Activated CD8-positive, alpha-beta T cell treated with anti-CD3 and anti-CD28 coated beads for 36 hours (primary cell): ENCODE data around the gene DNHD1. TPM values are rescaled to one million over a fixed set of nuclear protein-coding genes. Genes with fewer than 3 reads are reported as not detected.

ENCODE experiments used
- ATAC-seq: fragments of 200-7000 bp; cut with Tn5 transposase; one replicate; pipeline ENCODE4 v1.10.0; 2021; ENCODE audit warnings: mild to moderate bottlenecking, moderate library complexity
- CTCF ChIA-PET: fragments of 350-600 bp; sonication (Branson Sonifier 250); formaldehyde crosslinking; loops from one replicate; lab custom pipeline; 2021; ENCODE audit warnings: antibody characterized with exemption; lab: Charles Lee
- POLR2A ChIA-PET: fragments of 350-600 bp; sonication (Branson Sonifier 250); formaldehyde crosslinking; loops from one replicate; lab custom pipeline; 2021; ENCODE audit warnings: antibody characterized with exemption; lab: Charles Lee
- DNase-seq: peaks from one replicate; pipeline ENCODE4 v3.0.0-alpha.2; 2020
- H3K27ac Mint-ChIP-seq: one replicate; pipeline ENCODE4 v1.8.0; 2021; ENCODE audit warnings: mild to moderate bottlenecking, mixed read lengths
- H3K27me3 Mint-ChIP-seq: one replicate; pipeline ENCODE4 v1.8.0; 2021; ENCODE audit warnings: mixed read lengths
- H3K36me3 Mint-ChIP-seq: one replicate; pipeline ENCODE4 v1.8.0; 2021; ENCODE audit warnings: low read depth, mixed read lengths
- H3K4me1 Mint-ChIP-seq: one replicate; pipeline ENCODE4 v1.8.0; 2021; ENCODE audit warnings: low read depth, mixed read lengths
- H3K4me3 Mint-ChIP-seq: one replicate; pipeline ENCODE4 v1.8.0; 2021; ENCODE audit warnings: mild to moderate bottlenecking, moderate library complexity, mixed read lengths
- H3K9me3 Mint-ChIP-seq: one replicate; pipeline ENCODE4 v1.8.0; 2021; ENCODE audit warnings: mixed read lengths
- CTCF ChIP-seq: fragments of 200-600 bp; IDR thresholded peaks from one replicate; pipeline ENCODE4 v1.8.0; 2022; ENCODE audit warnings: antibody characterized with exemption, mild to moderate bottlenecking
- intact Hi-C: fragments of 100-400 bp; cut with micrococcal nuclease; formaldehyde crosslinking; loops from one replicate; pipeline ENCODE4 v1.10.0; 2022
- total RNA-seq, 2 experiments: library from RNA; stranded (reverse); gene quantifications; one replicate each; pipeline ENCODE4 v1.2.3, GENCODE V29; 2021

The DNHD1 gene
- total RNA-seq, 2 experiments from 2014 or later, result 27.5 to 28.2 TPM

GRCh38 chr11:6570691-6571427 is 73.8 kb downstream of the DNHD1 start:
- DNase-seq (no peak), ATAC-seq (no peak)
- no peaks in the 10 kb centered on the region for H3K9me3 Mint-ChIP-seq
- H3K27ac Mint-ChIP-seq, result no peak overlapping the region
- H3K27me3 Mint-ChIP-seq, result no peaks in the 10 kb centered on the region
- ChIA-PET POLR2A (interaction anchor here (1.0 kb wide), 1 partner anchor 10 kb away, joined by 3 read pairs; no protein-coding TSS in a partner anchor), CTCF (interaction anchor here (0.8 kb wide), 1 partner anchor 40 kb away, joined by 3 read pairs; no protein-coding TSS in a partner anchor)
- no peaks in the 10 kb centered on the region for H3K4me1 Mint-ChIP-seq
- intact Hi-C loops, result no loop called here
- peaks cover 18% of the 10 kb centered on the region for H3K36me3 Mint-ChIP-seq
- no peak for TF ChIP-seq CTCF
- H3K4me3 Mint-ChIP-seq, result no peak overlapping the region

GRCh38 chr11:6571434-6572008 is 74.4 kb downstream of the DNHD1 start:
- TF ChIP-seq CTCF, result no peak

GRCh38 chr11:6572215-6572614 is 75.1 kb downstream of the DNHD1 start:
- no peak overlapping the region for H3K27ac Mint-ChIP-seq
- no peaks in the 10 kb centered on the region for H3K9me3 Mint-ChIP-seq
- no peaks in the 10 kb centered on the region for H3K4me1 Mint-ChIP-seq
- ChIA-PET POLR2A (no interaction called here), CTCF (interaction anchor here (1.6 kb wide), 1 partner anchor 134 kb away, joined by 3 read pairs; no protein-coding TSS in a partner anchor)
- intact Hi-C loops, result no loop called here
- TF ChIP-seq CTCF, result no peak
- peaks cover 18% of the 10 kb centered on the region for H3K36me3 Mint-ChIP-seq
- no peak overlapping the region for H3K4me3 Mint-ChIP-seq
- no peak for DNase-seq
- no peaks in the 10 kb centered on the region for H3K27me3 Mint-ChIP-seq
- ATAC-seq, result no peak

More at GRCh38 chr11:6571434-6572008, 74.4 kb downstream of the DNHD1 start:
- ChIA-PET POLR2A (no interaction called here), CTCF (no interaction called here)
- Mint-ChIP-seq H3K36me3 (peaks cover 18% of the 10 kb centered on the region), H3K4me1 (no peaks in the 10 kb centered on the region), H3K9me3 (no peaks in the 10 kb centered on the region), H3K27ac (no peak overlapping the region), H3K4me3 (no peak overlapping the region), H3K27me3 (no peaks in the 10 kb centered on the region)
- no peak for ATAC-seq
- intact Hi-C loops, result no loop called here
- no peak for DNase-seq

- no peak for TF ChIP-seq CTCF
- Mint-ChIP-seq H3K27ac (no peak overlapping the region), H3K9me3 (no peaks in the 10 kb centered on the region), H3K4me1 (no peaks in the 10 kb centered on the region), H3K4me3 (no peak overlapping the region), H3K36me3 (peaks cover 16% of the 10 kb centered on the region), H3K27me3 (no peaks in the 10 kb centered on the region)
- CTCF ChIA-PET, result interaction anchor here (0.7 to 1.9 kb wide), 6 partner anchors 11 to 222 kb away, joined by 3 to 5 read pairs (median 4); no protein-coding TSS in a partner anchor
- intact Hi-C loops, result no loop called here
- ATAC-seq, result no peak
- DNase-seq, result no peak
- POLR2A ChIA-PET, result interaction anchor here (0.6 to 1.2 kb wide), 2 partner anchors 29 to 101 kb away, joined by 3 read pairs; no protein-coding TSS in a partner anchor
Observed at GRCh38 chr11:6574816-6575715, 78.0 kb downstream of the DNHD1 start.
